Lung (tissue), 12 donors: ENCODE results near the gene BARX2. TPM values are rescaled to one million over a fixed set of nuclear protein-coding genes. Genes with fewer than 3 reads are reported as not detected.

Source experiments
- ATAC-seq: fragments of 200-7000 bp; cut with Tn5 transposase; one replicate; pipeline ENCODE4 v1.9.1; 2020; ENCODE audit warnings: moderate number of reproducible peaks; ENCODE audit not compliant: insufficient read depth, low FRiP score
- DNase-seq, 3 donors: peaks; one replicate each; pipeline ENCODE4 v3.0.0-alpha.2; 2013 to 2017
- H3K27ac ChIP-seq, 2 donors: one replicate each; pipeline ENCODE4 v1.5.1; 2013; ENCODE audit warnings: mild to moderate bottlenecking in 2 of 2, moderate library complexity in 2 of 2, control low read depth in 1 of 2, inconsistent platforms in 1 of 2, low read depth in 1 of 2, low read length in 1 of 2
- H3K27me3 ChIP-seq, 3 donors: one replicate each; pipeline ENCODE4 v1.5.1; 2013; ENCODE audit warnings: low read length in 2 of 3; ENCODE audit not compliant: control insufficient read depth in 3 of 3, insufficient read depth in 3 of 3
- H3K36me3 ChIP-seq, 4 donors: one replicate each; pipeline ENCODE4 v1.5.1; 2013; ENCODE audit warnings: low read length in 4 of 4, mild to moderate bottlenecking in 1 of 4, moderate library complexity in 1 of 4; ENCODE audit not compliant: control insufficient read depth in 4 of 4, insufficient read depth in 4 of 4
- H3K4me1 ChIP-seq, 5 donors: one replicate each; pipeline ENCODE4 v1.5.1; 2013; ENCODE audit warnings: low read length in 5 of 5, mild to moderate bottlenecking in 2 of 5, moderate library complexity in 1 of 5; ENCODE audit not compliant: control insufficient read depth in 5 of 5, insufficient read depth in 5 of 5
- H3K4me3 ChIP-seq: one replicate; pipeline ENCODE4 v1.5.1; 2013; ENCODE audit warnings: mild to moderate bottlenecking, control low read depth, moderate library complexity
- H3K9ac ChIP-seq, 2 donors: one replicate each; pipeline ENCODE4 v1.5.1; 2013; ENCODE audit warnings: low read length in 2 of 2, control low read depth in 1 of 2; ENCODE audit not compliant: insufficient read depth in 1 of 2
- H3K9me3 ChIP-seq, 4 donors: one replicate each; pipeline ENCODE4 v1.5.1; 2013; ENCODE audit warnings: low read length in 3 of 4, mild to moderate bottlenecking in 1 of 4, moderate library complexity in 1 of 4; ENCODE audit not compliant: control insufficient read depth in 4 of 4, insufficient read depth in 3 of 4
- WGBS, 2 donors: extraction: QIAGEN DNeasy Blood & Tissue Kit; methylation state at CpG; one replicate each; pipeline ENCODE4 v1.1.7; 2013; 5-methylcytosine and 5-hydroxymethylcytosine counted together
- polyA plus RNA-seq, 2 donors: library from polyadenylated mRNA; stranded (reverse); fragments of 200-250 nt; gene quantifications; one replicate each; pipeline ENCODE4 v1.2.1, GENCODE V29; 2013
- total RNA-seq, 2 donors: library from RNA; depleted of rRNA in 1 of 2; stranded (reverse); fragments of >200 nt in 1 of 2; gene quantifications; one replicate each; pipeline ENCODE4 v1.2.1, GENCODE V29; 2014 to 2021
- TF ChIP-seq, protein P1 (sequence below): IDR thresholded peaks from 2 replicates; pipeline ENCODE4 v1.5.1; 2012; ENCODE audit warnings: mild to moderate bottlenecking; ENCODE audit errors: control extremely low read depth, extremely low read depth
- donor health status: control.
- donor health status: control.
- donor health status: Bipolar disorder and iron deficiency.
- donor health status: healthy.
- donor health status: DM: yes; HTN: yes; CAD: no.

Gene BARX2
- total and polyA plus RNA-seq, 4 donors, result 0.39 to 1.1 (median 0.75) TPM

DNA sequence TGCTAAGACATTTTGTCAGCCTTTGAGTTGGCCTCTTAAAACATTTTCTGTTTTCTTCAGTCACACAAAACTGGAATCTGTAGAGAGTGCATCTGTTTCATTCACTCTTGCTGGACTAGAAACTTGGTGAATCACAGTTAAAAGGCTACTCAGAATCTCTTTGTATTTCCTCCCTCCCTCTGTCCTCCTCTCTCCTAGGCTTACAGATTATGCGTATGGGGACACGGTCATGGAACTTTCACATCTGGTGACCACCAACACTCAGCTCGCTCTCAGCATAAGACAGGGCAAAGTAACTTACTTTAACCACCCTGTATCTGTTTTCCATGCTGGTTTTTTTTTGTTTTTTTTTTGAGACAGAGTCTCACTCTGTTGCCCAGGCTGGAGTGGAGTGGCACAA is 50.4 kb downstream of the BARX2 start:
- H3K27ac ChIP-seq, result no peak overlapping the region
- ATAC-seq, result no peak

DNA sequence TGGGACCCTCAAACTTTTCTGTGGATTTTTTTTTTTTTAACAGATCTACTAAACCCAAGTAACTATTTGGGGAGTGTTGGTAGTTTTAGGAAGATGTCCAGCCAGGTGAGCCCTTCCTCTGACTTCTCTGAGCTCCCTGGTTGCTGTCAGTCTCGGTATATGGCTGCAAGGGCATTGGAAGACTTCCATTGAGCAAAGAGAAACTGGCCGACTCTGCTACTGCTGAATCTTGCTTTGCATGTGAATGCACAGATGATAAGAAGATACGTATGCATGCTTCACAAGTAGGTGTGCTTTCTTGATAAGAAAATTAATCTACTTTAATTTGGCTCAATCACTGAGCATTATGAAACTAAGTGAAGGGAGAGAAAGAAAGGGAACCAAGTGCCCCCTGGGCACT is 51.1 kb downstream of the BARX2 start:
- no peak overlapping the region for H3K4me3 ChIP-seq
- no peaks in the 10 kb centered on the region for H3K36me3 ChIP-seq
- TF ChIP-seq, protein P1, sequence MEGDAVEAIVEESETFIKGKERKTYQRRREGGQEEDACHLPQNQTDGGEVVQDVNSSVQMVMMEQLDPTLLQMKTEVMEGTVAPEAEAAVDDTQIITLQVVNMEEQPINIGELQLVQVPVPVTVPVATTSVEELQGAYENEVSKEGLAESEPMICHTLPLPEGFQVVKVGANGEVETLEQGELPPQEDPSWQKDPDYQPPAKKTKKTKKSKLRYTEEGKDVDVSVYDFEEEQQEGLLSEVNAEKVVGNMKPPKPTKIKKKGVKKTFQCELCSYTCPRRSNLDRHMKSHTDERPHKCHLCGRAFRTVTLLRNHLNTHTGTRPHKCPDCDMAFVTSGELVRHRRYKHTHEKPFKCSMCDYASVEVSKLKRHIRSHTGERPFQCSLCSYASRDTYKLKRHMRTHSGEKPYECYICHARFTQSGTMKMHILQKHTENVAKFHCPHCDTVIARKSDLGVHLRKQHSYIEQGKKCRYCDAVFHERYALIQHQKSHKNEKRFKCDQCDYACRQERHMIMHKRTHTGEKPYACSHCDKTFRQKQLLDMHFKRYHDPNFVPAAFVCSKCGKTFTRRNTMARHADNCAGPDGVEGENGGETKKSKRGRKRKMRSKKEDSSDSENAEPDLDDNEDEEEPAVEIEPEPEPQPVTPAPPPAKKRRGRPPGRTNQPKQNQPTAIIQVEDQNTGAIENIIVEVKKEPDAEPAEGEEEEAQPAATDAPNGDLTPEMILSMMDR, result no peak
- H3K9ac ChIP-seq, result no peak overlapping the region
- no peak for ATAC-seq
- H3K27ac ChIP-seq, result no peak overlapping the region
- no peaks in the 10 kb centered on the region for H3K4me1 ChIP-seq
- no peak for DNase-seq
- WGBS, 2 donors, result 89 to 92% methylated on average over 3 of the region's 3 CpGs
- peaks cover 0 to 8% (median 2%) of the 10 kb centered on the region in 4 donors for H3K9me3 ChIP-seq
- no peaks in the 10 kb centered on the region for H3K27me3 ChIP-seq

More for the DNA sequence above, 50.4 kb downstream of the BARX2 start:
- Histone ChIP-seq H3K9me3 (peaks cover 0 to 3% (median 0%) of the 10 kb centered on the region in 4 donors), H3K27me3 (no peaks in the 10 kb centered on the region), H3K4me1 (no peaks in the 10 kb centered on the region), H3K36me3 (no peaks in the 10 kb centered on the region), H3K9ac (no peak overlapping the region), H3K4me3 (no peak overlapping the region)
- no peak for DNase-seq
- TF ChIP-seq, protein P1, result no peak
- 93 to 96% methylated on average over 3 of the region's 3 CpGs for WGBS, 2 donors

DNA sequence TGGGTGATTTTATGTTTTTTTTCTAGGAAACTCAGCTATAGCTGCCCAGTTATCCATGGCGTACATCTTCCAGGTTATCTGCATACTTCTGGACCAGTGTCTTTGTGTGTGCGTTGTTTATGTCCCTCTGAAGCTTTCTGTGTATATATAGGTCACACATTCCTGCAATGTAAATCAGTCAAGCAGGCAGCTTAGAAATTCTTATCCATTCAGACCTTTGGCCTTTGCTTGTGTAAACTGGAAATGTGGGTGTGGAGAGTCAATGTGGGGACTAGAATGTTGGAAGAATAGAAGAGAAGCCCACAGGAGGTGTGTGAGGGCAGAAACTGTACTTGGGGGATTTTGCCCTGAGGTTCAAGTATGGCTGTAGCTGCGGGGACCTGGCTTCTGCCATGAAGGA is 51.7 kb downstream of the BARX2 start:
- no peak for ATAC-seq
- H3K36me3 ChIP-seq, result no peaks in the 10 kb centered on the region
- DNase-seq, result no peak
- no peaks in the 10 kb centered on the region for H3K4me1 ChIP-seq
- H3K27ac ChIP-seq, result no peak overlapping the region
- peaks cover 0 to 8% (median 2%) of the 10 kb centered on the region in 4 donors for H3K9me3 ChIP-seq
- H3K9ac ChIP-seq, result no peak overlapping the region
- 75 to 79% methylated on average over 3 of the region's 3 CpGs for WGBS, 2 donors
- TF ChIP-seq, protein P1, result no peak
- no peak overlapping the region for H3K4me3 ChIP-seq
- no peaks in the 10 kb centered on the region for H3K27me3 ChIP-seq

DNA sequence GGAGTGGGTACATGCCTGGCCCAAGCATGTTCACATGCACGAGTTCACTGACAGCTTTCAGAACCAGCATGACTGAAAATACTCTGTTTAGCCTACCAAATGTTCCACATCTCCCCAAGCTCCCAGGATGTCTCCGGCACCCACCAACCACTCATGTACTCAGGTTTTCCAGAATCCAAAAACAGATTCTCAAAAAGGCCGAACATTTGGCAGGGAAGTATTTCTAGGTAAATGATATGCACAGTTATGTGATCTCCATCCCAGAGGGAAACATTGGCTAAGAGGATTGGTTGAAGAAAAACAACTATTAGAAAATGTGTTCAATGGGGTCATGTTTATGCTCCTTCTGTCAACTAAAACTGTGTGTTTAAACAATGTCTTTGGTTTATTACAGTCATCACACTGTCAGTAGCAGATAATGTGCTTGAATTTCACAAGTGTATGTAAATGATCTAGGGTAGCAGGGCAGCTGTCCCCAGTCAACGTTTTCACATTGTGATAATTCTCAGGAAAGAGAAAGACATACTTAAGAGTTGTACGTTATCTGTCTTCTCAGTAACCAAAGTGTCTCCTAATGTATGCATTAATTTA is 52.3 kb downstream of the BARX2 start:
- Histone ChIP-seq H3K4me3 (no peak overlapping the region), H3K4me1 (no peaks in the 10 kb centered on the region), H3K9me3 (peaks cover 0 to 8% (median 2%) of the 10 kb centered on the region in 4 donors), H3K9ac (no peak overlapping the region), H3K27ac (no peak overlapping the region), H3K27me3 (no peaks in the 10 kb centered on the region), H3K36me3 (no peaks in the 10 kb centered on the region)
- TF ChIP-seq, protein P1, result no peak
- ATAC-seq (no peak), DNase-seq (no peak)
- WGBS, 2 donors, result 70 to 71% methylated on average over 5 of the region's 5 CpGs
